HG03097 (cell line): ENCODE results near the gene MAGEA4.
"Not testable (repeated sequence)": the region's sequence is repeated elsewhere in the genome, so short reads cannot be mapped to it uniquely, and the experiment has no call there.

Source experiments
- ATAC-seq: cut with Tn5 transposase; IDR thresholded peaks from one replicate; pipeline ENCODE4 v1.9.1; 2021; ENCODE audit not compliant: unreplicated experiment, low FRiP score

MAGEA4 gene, protein sequence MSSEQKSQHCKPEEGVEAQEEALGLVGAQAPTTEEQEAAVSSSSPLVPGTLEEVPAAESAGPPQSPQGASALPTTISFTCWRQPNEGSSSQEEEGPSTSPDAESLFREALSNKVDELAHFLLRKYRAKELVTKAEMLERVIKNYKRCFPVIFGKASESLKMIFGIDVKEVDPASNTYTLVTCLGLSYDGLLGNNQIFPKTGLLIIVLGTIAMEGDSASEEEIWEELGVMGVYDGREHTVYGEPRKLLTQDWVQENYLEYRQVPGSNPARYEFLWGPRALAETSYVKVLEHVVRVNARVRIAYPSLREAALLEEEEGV

DNA sequence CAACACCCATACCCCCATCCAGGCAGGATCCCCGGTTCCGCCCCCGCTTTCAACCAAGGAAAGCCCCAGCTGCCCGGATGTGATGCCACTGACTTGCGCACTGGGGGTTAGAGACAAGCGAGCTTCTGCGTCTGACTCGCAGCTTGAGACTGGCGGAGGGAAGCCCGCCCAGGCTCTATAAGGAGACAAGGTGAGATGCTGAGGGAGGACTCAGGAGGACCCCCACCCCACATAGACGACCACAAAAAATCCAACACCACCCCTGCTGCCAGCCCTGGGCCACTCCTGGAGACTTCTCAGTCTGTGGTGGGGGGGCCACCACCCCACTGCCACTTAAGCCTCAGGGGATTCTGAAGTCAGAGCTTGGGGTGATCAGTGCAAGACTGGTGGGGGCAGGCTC lies at the start of gene MAGEA4:
Gene MAGEA4, plus strand, starts transcription at position 110 of the 400 bp plus-strand sequence. CDS start 10,776 bp downstream, outside the sequence.
- no peak for ATAC-seq

DNA sequence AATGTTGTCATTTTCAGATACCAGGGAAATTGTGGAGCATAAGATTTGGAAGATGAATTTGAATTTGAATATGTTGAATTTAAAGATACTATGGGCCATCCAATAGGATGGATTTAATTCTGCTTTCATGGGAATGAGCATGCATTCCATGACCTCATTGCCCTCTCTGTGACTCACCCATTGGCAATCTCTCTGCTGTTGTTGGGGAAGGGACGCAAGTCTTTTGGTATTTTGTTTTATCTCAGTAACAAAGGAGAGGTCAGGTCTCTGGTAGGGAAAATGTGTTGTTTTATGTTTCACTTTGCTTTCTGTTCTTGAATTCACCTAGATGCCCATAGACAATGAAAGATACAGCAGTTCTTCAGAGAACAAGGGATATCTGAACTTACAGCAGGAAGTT lies 42.1 kb upstream of the MAGEA4 start:
- no peak for ATAC-seq

DNA sequence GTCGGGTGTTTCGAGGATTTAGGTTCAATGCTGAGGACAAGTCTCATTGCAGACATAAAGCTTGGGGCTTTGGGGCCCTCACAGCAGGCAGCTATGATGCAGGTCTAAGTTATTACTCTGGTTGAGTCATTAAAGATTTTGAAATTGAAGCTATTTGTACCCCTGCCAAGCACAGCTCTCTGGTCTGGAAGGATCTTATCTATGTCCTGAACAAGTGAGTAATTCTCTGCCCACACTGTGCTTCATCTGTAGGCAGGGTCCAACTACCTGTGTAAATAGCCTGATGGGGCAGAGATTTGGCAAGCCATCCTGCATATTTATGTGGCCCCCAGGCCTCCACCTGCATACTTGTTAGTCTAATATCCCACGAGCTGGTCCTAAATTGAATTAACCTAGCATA lies 41.4 kb upstream of the MAGEA4 start:
- ATAC-seq, result no peak

DNA sequence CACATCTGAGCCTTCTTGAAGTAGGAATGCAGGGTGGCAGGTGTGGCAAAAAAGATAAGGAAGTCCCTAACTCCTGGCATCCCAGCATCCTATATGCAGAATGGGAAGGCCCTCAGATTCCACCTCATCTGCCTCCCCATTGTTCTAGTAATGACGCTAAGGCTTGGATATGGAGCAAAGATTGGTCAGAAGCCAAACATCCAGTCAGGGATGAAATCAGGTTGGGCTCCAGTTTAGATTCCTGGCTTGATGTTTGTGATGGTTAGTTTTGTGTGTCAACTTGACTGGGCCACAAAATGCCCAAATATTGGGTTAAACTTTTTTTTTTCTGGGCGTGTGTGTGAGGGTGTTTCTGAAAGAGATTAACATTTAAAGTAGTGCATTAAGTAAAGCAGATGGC lies 39.6 kb upstream of the MAGEA4 start:
- no peak for ATAC-seq

DNA sequence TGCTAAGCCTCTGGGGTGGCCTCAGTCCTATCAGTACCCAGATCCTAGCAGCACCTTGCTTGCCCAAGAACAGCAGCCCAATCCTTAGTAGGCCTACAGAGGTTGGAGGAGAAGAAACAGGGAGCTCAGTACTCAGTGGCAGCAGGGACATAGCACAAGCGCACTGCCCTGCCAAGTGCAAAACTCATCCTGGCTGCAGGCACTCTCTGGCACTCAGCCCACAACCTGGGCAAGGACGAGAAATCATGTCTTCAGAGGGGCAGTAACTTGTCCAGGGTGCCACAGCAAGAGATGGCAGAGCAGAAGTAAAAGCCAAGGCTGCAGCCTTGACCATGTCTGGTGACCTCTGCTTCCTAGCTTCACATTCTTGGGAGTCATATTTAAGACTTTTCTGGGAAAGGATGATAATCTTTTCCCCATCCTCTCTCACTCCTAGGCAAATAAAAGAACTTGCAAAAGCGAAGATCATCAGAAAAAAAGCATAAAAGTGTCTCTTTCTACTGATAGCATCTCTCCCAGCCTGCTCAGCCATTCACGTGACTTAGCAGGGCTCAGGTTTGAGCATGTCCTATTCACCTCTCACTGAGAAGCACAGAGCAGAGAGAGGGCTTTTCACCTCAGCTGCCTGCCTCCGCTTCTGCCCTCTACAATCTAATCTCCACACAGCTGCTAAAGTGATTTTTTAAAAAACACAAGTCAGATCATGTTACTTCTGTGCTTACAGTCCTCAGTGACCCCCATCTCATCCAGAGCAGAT lies 37.2 kb upstream of the MAGEA4 start:
- no peak for ATAC-seq

DNA sequence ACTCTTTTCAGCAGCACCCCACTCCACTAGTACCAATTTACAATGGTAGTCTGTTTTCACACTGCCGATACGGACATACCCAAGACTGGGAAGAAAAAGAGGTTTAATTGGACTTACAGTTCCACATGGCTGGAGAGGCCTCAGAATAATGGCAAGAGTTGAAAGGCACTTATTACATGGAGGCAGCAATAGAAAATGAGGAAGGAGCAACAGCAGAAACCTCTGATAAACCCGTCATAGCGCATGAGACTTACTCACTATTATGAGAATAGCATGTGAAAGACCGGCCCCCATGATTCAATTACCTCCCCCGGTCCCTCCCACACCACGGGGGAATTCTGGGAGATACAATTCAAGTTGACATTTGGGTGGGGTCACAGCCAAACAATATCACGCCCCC lies 34.1 kb upstream of the MAGEA4 start:
- no peak for ATAC-seq

DNA sequence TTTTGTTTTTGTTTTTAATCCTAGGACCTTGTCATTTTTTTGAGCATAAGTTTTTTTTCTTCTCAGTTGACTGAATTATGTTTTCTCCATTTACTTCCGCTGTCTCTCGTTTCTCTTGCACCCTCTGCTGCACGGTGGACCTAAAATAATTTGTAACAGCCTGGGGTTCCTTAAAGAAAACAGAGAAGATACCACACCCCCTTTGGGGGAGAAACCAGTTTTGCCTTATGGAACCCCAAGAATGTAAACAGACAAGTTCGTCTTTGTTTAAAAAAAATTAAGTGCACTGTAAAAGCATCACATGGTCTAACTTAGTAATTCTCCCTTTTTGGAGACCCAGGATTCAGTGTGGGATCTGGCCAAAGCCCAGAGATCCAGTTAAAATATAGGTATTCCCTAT lies 32.8 kb upstream of the MAGEA4 start:
- no peak for ATAC-seq

DNA sequence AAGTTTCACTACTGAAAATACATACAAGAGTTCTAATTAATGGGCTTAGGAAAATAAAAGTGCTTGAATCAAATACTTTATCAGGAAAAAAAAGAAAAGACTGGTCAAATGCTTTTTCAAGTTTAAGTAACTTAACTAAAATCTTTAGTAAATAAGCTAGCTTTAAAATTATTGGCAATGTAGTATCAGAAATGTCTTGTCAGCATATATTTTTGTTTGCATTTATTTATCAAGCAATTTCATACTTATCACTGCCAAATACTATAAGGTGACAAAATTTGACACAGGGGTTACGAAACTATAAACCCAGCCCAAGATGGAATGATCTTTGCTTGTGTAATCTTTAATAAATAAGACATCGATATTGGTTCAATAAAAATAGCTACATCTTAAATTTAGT lies 31.8 kb upstream of the MAGEA4 start:
- no peak for ATAC-seq

DNA sequence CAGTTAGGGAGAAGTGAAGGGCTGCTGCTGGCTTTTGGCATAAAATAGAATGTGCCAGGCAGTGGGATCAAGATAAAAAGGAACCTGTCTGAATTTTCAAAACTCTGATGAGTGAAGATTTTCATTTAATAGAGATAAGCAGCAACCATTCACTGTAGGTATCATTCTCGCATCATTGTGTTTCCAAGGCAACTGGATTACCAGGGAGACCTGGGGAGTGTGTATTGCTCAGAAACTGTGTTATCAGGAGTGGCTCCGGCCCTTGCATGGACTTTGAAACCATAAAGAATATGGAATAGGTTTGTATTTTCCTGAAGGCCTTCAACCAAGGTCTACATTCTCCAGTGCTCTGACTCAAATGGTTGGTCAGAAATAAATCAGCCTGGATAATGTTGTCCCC lies 23.3 kb upstream of the MAGEA4 start:
- no peak for ATAC-seq

DNA sequence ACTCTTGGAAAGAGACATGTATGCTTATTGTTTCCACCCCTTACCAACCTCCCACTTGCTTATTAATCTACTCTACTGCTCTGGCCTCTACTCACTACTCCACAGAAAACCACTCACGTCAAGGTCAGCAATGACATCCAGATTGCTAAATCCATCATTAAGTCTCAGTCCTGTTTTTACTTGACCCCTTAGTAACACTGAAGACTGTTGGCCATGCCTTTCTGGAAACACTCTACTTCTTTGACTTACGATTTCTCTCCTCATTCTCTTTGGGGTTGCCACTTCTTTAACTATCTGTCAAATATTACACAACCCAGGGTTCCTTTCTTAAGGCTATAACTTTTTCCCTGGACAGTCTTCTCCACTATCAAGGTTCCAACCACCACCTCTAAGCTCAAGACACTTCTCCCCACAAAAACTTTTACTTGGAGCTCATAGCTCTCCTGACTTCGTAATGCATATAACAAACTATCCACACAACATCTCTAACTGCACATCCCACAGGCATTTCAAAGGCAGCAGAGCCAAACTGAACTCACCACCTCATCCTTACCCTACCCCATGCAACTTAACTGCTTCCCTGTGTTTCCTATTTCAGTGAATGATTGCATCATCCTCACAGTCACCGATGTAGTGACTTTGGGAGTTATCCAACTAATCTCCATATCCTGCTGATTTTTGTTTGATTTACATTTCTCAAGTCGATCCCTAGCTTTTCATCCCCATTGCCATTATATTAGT lies 15.8 kb upstream of the MAGEA4 start:
- no peak for ATAC-seq

DNA sequence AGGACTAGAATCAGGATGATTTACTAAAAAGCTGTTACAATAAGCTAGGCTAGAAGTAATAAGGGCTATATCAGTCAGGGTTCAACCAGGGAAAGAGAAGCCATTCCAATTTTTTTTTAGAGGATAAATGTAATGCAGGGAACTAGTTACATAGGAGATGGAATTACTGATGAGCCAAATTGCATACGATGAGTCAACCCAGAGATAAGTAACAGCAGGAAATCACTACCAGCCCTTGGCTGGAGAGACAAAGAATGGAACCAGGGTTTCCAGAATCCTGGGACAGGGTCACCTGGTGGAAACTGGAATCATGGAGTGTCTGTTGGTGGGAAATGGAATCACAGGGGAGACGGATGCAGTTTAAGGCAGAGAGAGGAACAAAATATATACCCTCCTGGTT lies 13.1 kb upstream of the MAGEA4 start:
- no peak for ATAC-seq

DNA sequence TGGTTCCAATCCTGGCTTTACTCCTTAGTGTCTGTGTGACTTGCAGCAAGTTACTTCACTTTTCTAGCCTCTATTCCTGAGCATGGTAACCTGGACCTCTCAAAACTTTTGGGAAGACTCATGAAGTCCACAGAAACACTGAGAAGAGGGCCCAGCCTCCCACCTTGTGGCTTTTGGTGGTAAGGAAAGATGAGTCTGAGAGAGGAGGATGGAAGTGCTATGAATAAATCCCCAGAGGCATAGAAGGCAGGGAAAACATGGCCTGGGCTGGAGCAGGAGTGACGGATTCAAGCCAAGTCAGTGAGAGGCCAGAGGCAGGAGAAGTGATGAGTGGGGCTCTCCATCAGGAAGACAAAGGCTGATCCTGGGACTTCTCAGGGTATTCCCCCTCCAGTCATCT lies 10.9 kb upstream of the MAGEA4 start:
- ATAC-seq, result no peak

DNA sequence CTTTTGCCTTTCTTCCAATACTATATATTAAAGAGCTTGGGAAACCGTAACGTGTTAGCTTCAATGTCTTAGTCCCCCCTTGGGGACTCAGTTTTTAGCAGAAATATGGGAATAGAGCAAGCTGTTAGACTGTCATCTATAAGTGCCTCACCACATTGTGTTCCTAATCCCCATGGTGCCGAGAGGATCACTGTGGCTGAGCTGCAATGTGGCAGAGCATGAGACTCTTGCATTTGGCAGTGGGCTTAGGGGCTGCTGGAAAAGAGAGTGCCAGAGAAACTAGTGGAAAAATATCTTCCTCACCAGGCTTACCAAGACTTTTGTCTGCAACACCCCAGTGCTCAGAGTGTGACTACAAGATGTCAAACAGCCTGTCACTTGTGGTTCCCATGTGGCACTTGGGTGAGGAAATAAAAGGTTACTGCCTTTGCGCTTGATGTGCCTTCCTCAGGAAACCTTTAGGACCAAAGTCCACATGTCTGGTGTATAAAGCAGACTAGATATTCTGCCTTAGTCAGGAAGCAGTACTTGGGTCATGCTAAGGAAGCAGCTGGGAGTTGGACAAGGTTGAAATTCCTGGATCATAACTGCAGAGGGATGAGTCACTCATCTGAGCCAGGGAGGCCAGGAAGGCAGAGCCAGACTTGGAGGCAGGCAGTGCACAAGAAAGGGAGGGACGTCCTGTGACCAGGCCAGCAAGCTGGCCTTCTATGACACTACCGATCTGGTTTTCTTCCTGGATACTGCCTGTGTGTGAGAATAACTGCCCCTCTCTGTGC lies 9.7 kb upstream of the MAGEA4 start:
- no peak for ATAC-seq

DNA sequence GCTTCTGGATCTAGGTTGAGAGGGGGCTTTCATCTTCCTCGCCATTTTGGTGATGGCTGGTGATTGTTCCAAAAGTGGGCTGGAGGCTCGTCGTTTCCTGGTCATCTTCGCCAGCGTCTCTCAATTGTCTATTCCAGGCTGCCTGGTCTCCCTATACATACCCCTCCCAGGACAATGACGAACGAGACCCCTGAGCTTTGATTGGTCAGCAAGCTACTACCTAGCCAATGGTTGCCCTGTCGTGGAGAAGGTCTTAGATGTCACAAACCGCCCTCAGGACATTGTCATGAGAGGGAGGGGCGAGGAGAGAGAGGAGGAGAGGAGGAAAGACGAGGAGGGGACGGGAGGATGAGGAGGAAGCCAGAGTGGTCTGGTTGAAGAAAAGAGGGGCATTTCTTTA lies 7.7 kb upstream of the MAGEA4 start:
- ATAC-seq, result no peak

DNA sequence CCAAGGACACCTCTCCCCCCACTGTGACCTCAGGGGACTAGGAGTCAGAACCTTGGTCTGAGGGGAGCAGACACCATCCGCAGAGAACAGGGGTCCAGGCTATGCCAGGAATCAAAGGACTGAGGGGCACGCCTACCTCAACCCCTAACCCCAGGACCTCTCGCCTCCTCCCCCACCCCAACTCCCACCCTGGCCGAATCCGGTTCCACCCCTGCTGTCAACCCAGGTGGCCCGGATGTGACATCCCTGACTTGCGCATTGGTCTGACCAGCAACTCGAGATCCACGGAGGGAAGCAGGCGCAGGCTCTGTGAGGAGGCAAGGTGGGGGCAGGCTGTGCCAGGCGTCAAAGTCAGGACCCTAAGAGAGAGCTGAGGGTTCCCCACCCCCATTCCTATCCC lies 468 bp upstream of the MAGEA4 start:
- ATAC-seq, result no peak

DNA sequence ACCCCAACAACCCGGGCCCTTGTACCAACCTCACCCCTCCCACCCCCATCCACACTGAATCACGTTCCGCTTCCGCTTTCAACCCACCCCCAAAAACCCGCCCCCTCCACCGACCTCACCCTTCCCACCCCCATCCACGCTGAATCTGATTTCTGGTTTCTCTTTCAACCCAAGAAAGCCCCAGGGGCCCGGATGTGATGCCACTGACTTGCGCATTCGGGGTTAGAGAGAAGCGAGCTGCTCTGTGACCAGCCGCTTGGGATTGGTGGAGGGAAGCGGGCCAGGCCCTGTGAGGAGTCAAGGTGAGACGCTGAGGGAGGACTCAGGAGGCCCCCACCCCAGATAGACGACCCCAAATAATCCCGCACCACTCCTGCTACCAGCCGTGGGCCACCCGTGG lies 6.0 kb downstream of the MAGEA4 start:
- not testable (repeated sequence) for ATAC-seq

DNA sequence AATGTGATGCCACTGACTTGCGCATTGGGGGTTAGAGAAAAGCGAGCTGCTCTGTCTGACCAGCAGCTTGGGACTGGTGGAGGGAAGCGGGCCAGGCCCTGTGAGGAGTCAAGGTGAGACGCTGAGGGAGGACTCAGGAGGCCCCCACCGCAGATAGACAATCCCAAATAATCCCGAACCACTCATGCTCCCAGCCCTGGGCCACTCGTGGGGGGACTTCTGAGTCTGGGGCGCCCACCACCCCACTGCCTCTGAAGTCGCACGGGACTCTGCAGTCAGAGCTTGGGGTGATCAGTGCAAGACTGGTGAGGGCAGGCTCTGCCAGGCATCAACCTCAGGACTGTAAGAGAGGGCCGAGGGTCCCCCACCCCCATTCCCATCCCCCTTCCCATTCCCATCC lies 6.9 kb downstream of the MAGEA4 start:
- ATAC-seq, result no peak

DNA sequence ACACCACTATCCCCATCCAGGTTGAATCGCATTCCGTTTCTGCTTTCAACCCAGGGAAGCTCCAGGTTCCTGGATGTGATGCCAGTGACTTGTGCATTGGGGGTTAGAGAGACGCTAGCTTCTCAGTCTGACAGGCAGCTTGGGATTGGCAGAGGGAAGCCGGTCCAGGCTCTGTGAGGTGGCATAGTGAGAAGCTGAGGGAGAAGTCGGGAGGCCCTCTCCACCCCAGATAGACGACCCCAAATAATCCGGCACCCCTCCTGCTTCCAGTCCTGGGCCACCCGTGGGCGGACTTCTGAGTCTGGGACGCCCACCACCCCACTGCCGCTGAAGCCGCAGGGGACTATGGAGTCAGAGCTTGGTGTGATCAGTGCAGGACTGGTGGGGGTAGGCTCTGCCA lies 7.4 kb downstream of the MAGEA4 start:
- ATAC-seq, result no peak

DNA sequence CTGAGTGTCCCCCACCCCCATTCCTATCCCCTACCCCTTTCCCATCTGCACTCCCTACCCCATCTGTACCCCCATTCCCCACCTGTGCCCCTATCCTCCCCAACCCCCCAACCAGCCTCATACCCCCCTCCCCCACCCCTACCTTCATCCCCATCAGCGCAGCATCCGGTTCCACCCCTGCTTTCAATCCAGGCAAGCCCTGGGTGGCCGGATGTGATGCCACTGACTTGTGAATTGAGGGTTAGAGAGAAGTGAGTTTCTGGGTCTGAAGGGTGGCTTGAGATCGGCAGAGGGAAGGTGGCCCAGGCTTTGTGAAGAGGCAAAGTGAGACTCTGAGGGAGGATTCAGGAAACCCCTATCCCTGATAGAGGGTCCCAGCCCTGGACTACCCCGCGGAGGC lies 7.8 kb downstream of the MAGEA4 start:
- no peak for ATAC-seq

DNA sequence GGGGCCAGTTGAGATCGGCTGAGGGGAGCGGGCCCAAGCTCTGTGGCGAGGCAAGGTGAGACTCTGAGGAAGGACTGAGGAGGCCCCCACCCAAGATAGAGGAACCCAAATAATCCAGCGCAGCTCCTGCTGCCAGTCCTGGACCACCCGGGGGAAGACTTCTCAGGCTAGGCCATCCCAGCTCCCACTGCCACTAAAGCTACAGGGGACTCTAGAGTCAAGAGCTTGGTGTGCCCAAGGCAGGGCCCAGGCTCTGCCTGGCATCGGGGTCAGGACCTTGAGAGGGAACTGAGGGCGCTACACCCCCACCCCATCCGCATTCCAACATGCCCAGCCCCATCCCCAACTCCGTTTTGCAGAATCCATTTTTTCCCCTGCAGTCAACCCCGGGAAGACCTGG lies 8.6 kb downstream of the MAGEA4 start:
- no peak for ATAC-seq

DNA sequence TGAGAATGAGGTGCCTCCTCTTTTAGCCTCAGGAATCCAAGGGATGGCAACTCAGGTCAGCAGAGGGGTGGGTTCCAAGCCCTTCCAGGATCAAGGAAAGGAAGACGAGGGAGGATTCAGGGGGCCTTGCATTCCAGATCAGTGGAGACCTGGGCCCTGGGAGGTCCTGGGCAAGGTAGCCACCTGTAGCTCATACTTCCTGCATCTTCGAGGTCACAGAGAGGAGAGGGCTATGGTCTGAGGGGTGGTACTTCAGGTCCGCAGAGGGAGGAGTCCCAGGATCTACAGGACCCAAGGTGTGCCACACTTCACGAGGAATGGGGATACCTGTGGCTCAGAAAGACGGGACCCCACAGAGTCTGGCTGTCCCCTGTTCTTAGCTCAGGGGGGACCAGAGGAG lies 9.2 kb downstream of the MAGEA4 start:
- no peak for ATAC-seq
